SK-N-SH (cell line): Measurements from ENCODE around the gene ZNF207.

Experiments
- EP300 ChIP-seq, 2 experiments: IDR thresholded peaks; 2 replicates each; pipeline versions ENCODE4 v1.4.0 to v1.6.1; 2012; ENCODE audit warnings: borderline replicate concordance in 1 of 2, low read depth in 1 of 2, low read length in 1 of 2
- JUND ChIP-seq: IDR thresholded peaks from 2 replicates; pipeline ENCODE4 v1.4.0; 2012
- RAD21 ChIP-seq: IDR thresholded peaks from 2 replicates; pipeline ENCODE4 v1.6.1; 2012; ENCODE audit warnings: mild to moderate bottlenecking, low read length
- SIN3A ChIP-seq: IDR thresholded peaks from 2 replicates; pipeline ENCODE4 v1.6.1; 2012; ENCODE audit warnings: low read depth, mild to moderate bottlenecking, low read length, moderate library complexity, borderline replicate concordance
- SMC3 ChIP-seq: IDR thresholded peaks from 2 replicates; pipeline ENCODE4 v1.6.1; 2012; ENCODE audit warnings: low read depth, low read length, improper control_type of control experiment
- TF ChIP-seq, protein P1 (sequence below): fragments of 200-600 bp; sonication (generic); IDR thresholded peaks from 2 replicates; pipeline ENCODE4 v1.6.1; 2017; ENCODE audit warnings: antibody characterized with exemption, mild to moderate bottlenecking, moderate library complexity

DNA sequence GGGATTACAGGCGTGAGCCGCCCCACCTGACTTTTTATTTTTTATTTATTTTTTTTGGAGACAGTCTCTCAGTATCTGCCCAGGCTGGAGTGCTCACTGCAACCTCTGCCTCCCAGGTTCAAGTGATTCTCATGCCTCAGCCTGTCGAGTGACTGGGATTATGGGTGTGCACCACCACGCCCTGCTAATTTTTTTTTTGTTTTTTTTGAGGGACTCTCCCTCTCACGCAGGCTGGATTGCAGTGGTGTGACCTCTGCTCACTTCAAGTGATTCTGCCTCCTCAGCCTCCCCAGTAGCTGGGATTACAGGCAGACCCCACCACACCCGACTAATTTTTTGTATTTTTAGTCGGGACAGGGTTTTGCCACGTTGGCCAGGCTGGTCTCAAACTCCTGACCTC, 7.7 kb downstream of the ZNF207 start:
- no peak for TF ChIP-seq JUND
- TF ChIP-seq, protein P1, sequence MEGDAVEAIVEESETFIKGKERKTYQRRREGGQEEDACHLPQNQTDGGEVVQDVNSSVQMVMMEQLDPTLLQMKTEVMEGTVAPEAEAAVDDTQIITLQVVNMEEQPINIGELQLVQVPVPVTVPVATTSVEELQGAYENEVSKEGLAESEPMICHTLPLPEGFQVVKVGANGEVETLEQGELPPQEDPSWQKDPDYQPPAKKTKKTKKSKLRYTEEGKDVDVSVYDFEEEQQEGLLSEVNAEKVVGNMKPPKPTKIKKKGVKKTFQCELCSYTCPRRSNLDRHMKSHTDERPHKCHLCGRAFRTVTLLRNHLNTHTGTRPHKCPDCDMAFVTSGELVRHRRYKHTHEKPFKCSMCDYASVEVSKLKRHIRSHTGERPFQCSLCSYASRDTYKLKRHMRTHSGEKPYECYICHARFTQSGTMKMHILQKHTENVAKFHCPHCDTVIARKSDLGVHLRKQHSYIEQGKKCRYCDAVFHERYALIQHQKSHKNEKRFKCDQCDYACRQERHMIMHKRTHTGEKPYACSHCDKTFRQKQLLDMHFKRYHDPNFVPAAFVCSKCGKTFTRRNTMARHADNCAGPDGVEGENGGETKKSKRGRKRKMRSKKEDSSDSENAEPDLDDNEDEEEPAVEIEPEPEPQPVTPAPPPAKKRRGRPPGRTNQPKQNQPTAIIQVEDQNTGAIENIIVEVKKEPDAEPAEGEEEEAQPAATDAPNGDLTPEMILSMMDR, result no peak
- no peak for TF ChIP-seq EP300 (IDR thresholded peaks at IDR 0.05; ENCODE audit: borderline replicate concordance in 1 of 2, low read depth in 1 of 2, low read length in 1 of 2)
- no peak for TF ChIP-seq SMC3
- TF ChIP-seq RAD21, result no peak
- TF ChIP-seq SIN3A, result no peak
